DOHH2 (cell line): Measurements from ENCODE around the gene LALBA.

Experiments used
- H3F3A ChIP-seq: fragments of 200-600 bp; sonication (generic), shearing (Covaris generic); 2 replicates; pipeline ENCODE4 v1.6.0; 2016; ENCODE audit warnings: antibody characterized with exemption, mild to moderate bottlenecking; ENCODE audit not compliant: control insufficient read depth, insufficient read depth
- H3K27ac ChIP-seq: fragments of 200-600 bp; sonication (generic); 2 replicates; pipeline ENCODE4 v1.5.1; 2014; ENCODE audit warnings: low read depth, mild to moderate bottlenecking, low read length, moderate library complexity
- H3K27me3 ChIP-seq: fragments of 200-600 bp; sonication (generic); 2 replicates; pipeline ENCODE4 v1.6.1; 2014; ENCODE audit warnings: mild to moderate bottlenecking, low read length, mixed read lengths; ENCODE audit not compliant: control insufficient read depth
- H3K36me3 ChIP-seq: fragments of 200-600 bp; sonication (generic); 2 replicates; pipeline ENCODE4 v1.6.1; 2014; ENCODE audit warnings: mild to moderate bottlenecking, low read length, moderate library complexity, mixed read lengths; ENCODE audit not compliant: control insufficient read depth
- H3K4me1 ChIP-seq: fragments of 200-600 bp; sonication (generic); 2 replicates; pipeline ENCODE4 v1.6.1; 2014; ENCODE audit warnings: mild to moderate bottlenecking, low read length, mixed read lengths; ENCODE audit not compliant: control insufficient read depth
- H3K4me2 ChIP-seq: fragments of 200-600 bp; sonication (generic); 2 replicates; pipeline ENCODE4 v1.6.0; 2014; ENCODE audit warnings: mild to moderate bottlenecking, low read length, moderate library complexity
- H3K4me3 ChIP-seq: fragments of 200-600 bp; sonication (generic); 2 replicates; pipeline ENCODE4 v1.5.1; 2014; ENCODE audit warnings: mild to moderate bottlenecking, low read length, mixed read lengths
- H3K79me2 ChIP-seq: fragments of 200-600 bp; sonication (generic); 2 replicates; pipeline ENCODE4 v1.6.1; 2014; ENCODE audit warnings: mild to moderate bottlenecking, low read length, mixed read lengths; ENCODE audit not compliant: control insufficient read depth
- H3K9me2 ChIP-seq: fragments of 200-600 bp; sonication (generic); replicated peaks from 2 replicates; pipeline ENCODE4 v1.6.1; 2014; ENCODE audit warnings: mild to moderate bottlenecking, low read length, mixed read lengths; ENCODE audit not compliant: control insufficient read depth
- H3K9me3 ChIP-seq: fragments of 200-600 bp; sonication (generic); 2 replicates; pipeline ENCODE4 v1.6.1; 2014; ENCODE audit warnings: antibody characterized with exemption, low read length, mixed read lengths; ENCODE audit not compliant: control insufficient read depth, insufficient read depth
- H4K20me1 ChIP-seq: fragments of 200-600 bp; sonication (generic); 2 replicates; pipeline ENCODE4 v1.6.0; 2014; ENCODE audit warnings: low read depth, mild to moderate bottlenecking, antibody characterized with exemption, low read length, moderate library complexity; ENCODE audit not compliant: control insufficient read depth, insufficient read depth
- EZH2phosphoT487 ChIP-seq: fragments of 200-600 bp; sonication (generic); IDR thresholded peaks from 2 replicates; pipeline ENCODE4 v1.6.1; 2017; ENCODE audit warnings: borderline replicate concordance, mild to moderate bottlenecking, antibody characterized with exemption, low read length, moderate library complexity, mixed read lengths
- TF ChIP-seq, protein P1 (sequence below): fragments of 200-600 bp; sonication (generic); IDR thresholded peaks from one replicate; pipeline ENCODE4 v1.5.1; 2014; ENCODE audit warnings: antibody characterized with exemption, mild to moderate bottlenecking, low read depth, low read length; ENCODE audit not compliant: poor library complexity, severe bottlenecking

LALBA gene

DNA sequence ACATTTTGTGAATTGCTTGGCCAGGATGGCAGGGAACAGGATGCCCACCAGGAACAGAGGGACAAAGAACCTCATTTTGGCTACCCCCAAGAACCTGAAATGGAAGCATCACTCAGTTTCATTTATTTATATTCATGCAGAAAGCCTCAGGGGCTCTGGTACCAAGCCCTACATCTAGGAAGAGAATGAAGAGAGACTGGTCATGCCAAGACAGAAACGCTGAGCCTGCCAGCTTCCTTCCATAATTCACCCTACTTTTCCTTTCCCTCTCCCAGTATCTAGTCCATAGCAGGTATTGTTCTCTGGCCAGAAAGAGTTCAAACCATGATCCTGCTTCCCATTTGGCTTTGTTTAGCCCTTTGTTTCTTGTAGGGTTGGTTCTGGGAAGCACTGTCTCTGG, at the start of gene LALBA:
LALBA (minus strand) TSS at position 101 of the 400 bp plus-strand sequence; CDS start at position 75, 26 bp downstream.
- H4K20me1 ChIP-seq, result no peaks in the 10 kb centered on the region
- no peaks in the 10 kb centered on the region for H3K9me2 ChIP-seq
- H3K27ac ChIP-seq, result no peak within 1 kb of the TSS
- no peaks in the 10 kb centered on the region for H3K4me1 ChIP-seq
- H3K4me3 ChIP-seq, result no peak within 1 kb of the TSS
- H3K4me2 ChIP-seq, result no peak within 1 kb of the TSS
- H3K79me2 ChIP-seq, result no peaks in the 10 kb centered on the region
- no peaks in the 10 kb centered on the region for H3K9me3 ChIP-seq
- H3F3A ChIP-seq, result no peaks in the 10 kb centered on the region
- TF ChIP-seq EZH2phosphoT487, result no peak
- TF ChIP-seq, protein P1, sequence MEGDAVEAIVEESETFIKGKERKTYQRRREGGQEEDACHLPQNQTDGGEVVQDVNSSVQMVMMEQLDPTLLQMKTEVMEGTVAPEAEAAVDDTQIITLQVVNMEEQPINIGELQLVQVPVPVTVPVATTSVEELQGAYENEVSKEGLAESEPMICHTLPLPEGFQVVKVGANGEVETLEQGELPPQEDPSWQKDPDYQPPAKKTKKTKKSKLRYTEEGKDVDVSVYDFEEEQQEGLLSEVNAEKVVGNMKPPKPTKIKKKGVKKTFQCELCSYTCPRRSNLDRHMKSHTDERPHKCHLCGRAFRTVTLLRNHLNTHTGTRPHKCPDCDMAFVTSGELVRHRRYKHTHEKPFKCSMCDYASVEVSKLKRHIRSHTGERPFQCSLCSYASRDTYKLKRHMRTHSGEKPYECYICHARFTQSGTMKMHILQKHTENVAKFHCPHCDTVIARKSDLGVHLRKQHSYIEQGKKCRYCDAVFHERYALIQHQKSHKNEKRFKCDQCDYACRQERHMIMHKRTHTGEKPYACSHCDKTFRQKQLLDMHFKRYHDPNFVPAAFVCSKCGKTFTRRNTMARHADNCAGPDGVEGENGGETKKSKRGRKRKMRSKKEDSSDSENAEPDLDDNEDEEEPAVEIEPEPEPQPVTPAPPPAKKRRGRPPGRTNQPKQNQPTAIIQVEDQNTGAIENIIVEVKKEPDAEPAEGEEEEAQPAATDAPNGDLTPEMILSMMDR, result no peak
- H3K36me3 ChIP-seq, result no peaks in the 10 kb centered on the region
- H3K27me3 ChIP-seq, result no peaks in the 10 kb centered on the region

- H3K79me2 ChIP-seq, result no peaks in the 10 kb centered on the region
- no peaks in the 10 kb centered on the region for H3K9me2 ChIP-seq
- no peaks in the 10 kb centered on the region for H3K36me3 ChIP-seq
- no peaks in the 10 kb centered on the region for H3K9me3 ChIP-seq
- no peaks in the 10 kb centered on the region for H4K20me1 ChIP-seq
- H3K4me2 ChIP-seq, result no peak overlapping the region
- no peak overlapping the region for H3K27ac ChIP-seq
- H3K4me1 ChIP-seq, result no peaks in the 10 kb centered on the region
- H3K27me3 ChIP-seq, result peaks cover 15% of the 10 kb centered on the region
- no peak overlapping the region for H3K4me3 ChIP-seq
- TF ChIP-seq, protein P1, result peak; percentile 97
- TF ChIP-seq EZH2phosphoT487, result no peak
- no peaks in the 10 kb centered on the region for H3F3A ChIP-seq
Observed at GRCh38 chr12:48618541-48618940, 48.7 kb upstream of the LALBA start.

GRCh38 chr12:48615681-48616080, 45.8 kb upstream of the LALBA start:
- Histone ChIP-seq H4K20me1 (no peaks in the 10 kb centered on the region), H3K27ac (no peak overlapping the region), H3F3A (no peaks in the 10 kb centered on the region), H3K27me3 (peaks cover 12% of the 10 kb centered on the region), H3K36me3 (no peaks in the 10 kb centered on the region), H3K4me2 (no peak overlapping the region), H3K4me1 (no peaks in the 10 kb centered on the region), H3K4me3 (no peak overlapping the region), H3K9me3 (peaks cover under 1% of the 10 kb centered on the region; the same call in 1 of the 2 replicates), H3K79me2 (no peaks in the 10 kb centered on the region), H3K9me2 (no peaks in the 10 kb centered on the region)
- no peak for TF ChIP-seq EZH2phosphoT487
- TF ChIP-seq, protein P1, result no peak
